ENCODE results near the gene NALF2.
A peak's percentile ranks its signal among the peaks of the same experiment; 100 is the strongest.

NALF2 gene

DNA sequence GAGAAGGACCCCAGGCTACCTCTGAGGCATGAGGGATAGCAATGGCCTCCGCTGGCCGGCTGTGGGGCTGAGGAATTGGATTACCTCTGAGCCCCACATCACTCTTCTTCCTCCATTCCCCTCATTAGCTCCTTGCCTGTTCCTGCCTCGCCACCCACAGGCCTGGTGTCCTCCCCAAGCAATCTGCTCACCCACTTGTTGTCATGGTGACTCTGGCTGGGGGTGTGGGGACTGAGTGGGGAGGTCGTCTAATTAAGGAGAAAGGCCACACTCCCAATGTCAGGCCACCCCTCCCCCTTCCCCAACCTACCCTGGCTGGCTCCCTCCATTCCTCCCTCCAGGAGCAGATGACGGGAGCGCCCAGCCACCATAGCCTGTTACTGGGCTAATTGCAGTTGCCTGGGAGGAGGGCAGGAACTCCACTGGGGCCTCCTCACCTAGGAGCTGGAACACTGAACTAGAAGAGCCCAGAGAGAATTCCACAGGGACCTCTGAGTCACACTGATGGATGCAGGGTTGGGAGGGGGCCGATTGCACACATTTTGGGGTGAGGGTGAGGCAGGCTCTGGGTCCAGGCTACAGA, 20.7 kb downstream of the NALF2 start:
- no peak for DNase-seq (ENCODE audit: low read depth in 2 of 2)

DNA sequence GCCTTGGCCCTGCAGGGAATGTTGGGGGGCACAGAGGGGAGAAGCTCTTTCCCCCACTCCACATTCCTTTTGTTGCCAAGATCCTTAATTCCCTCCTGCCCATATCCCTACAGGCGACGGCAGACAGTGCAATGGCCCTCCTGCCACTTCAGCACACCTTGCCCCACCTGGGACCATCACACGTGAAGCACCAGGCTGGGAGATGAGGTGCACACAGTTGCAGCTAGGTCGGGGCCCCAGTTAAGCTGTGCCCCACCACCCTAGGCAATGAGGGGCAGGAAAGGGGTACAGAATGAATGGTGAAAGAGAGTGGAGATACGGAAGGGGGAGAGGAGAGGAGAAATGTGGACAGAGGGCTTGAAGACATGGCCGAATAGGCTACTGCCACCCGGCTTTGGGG, 26.2 kb downstream of the NALF2 start:
- no peak for DNase-seq (ENCODE audit: low read depth in 2 of 2)

DNA sequence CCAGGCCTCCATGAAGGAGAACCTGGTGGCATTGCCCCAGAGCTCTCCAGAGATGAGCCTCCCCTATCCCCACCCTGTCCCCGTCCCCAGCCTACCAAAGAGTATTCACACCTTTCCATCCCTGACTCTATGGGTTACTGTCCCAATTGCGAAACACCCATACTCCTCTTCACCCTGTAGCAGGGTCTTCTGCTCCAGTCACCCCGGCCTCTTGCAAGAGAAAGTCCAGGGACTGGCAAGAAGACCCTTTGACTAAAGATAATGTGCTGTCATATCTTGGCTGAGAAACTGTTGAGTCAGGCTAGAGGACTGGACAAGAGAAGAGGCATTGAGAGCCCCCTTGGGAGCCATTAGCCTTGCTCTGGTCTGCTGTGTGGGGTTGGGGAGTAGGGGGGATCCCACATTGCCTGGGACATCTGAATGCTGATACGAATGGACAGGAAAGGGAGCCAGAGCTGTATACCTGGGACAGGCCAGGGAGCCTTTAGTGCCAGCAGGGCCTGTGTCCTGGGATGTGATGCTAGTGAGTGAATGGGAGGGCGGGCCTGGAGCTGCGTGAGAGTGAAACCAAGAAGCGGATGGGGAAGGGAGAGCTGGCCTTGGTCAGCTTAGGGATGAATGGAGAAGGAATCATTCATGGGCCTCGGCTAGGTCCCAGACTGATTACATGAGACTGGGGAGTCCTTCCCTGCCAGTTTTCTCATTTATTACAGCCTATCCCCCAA, 27.1 kb downstream of the NALF2 start:
- no peak for DNase-seq (ENCODE audit: low read depth in 2 of 2)

DNA sequence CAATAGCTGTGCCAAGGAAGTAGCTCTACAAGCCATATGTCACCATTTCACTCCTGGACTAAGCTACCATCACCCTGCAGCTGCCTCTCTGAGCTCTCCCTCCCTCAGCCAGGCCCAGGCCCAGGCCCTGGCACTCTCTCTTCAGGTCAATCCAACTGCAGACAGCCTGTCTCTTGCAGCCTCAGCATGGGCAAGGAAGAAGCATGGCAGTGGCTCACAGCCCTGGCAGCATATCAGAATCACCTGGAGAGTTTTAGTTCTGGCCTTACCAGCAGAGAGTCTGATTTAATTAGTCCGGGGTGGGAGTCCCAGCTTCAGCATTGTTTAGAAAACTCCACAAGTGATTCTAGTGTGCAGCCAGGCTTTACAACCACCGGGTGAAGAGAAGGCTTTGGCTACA, 31.5 kb downstream of the NALF2 start:
- DNase-seq (ENCODE audit: low read depth in 2 of 2): no peak

DNA sequence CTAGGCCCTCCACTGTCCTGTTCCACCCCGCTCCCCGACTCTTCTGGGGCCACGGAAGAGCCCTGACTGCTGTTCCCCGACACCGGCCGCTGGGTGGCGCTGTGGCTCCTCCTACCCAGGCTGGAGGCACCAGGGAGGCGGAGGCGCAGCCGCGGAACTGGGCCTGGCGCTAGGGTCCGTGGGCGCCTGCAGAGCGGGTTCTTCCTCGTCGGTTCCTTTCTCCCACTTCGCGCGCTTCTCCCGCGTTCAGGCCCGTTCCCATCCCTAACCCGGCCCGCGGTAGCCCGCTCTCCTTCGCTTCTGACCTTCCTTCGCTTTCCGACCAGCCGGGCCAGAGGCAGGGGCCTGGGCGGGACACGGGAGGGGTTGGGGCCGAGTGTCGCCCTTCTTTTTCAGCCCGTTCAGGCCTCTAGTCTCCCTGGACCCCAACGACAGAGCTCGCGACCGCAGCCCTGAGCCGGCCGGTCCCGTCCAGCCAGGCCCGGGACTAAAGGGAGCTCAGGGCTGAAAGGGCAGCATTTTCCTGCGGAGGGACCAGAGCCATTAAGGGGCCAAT, 34.3 kb downstream of the NALF2 start:
- peak; percentile 51 to 64 for DNase-seq (ENCODE audit: low read depth in 2 of 2)

DNA sequence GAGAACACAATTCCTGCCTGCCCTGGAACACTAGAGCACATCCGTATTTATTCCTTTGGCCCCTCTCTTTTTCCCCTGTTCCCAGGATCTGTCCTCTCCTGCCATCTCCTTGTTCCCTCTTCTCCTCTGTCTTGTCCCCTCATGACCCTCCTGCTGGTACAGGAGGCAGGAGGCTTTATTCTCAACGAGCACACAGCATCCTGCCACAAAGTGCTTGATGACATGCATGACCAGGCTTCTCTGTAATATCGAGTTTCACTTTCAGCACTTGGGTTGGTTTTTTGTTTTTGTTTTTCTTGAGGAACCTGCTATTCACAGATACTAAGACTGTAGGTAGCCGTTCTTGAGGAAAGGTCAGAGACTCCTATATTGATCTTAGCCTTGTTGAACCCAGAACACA, 35.3 kb downstream of the NALF2 start:
- no peak for DNase-seq (ENCODE audit: low read depth in 2 of 2)

DNA sequence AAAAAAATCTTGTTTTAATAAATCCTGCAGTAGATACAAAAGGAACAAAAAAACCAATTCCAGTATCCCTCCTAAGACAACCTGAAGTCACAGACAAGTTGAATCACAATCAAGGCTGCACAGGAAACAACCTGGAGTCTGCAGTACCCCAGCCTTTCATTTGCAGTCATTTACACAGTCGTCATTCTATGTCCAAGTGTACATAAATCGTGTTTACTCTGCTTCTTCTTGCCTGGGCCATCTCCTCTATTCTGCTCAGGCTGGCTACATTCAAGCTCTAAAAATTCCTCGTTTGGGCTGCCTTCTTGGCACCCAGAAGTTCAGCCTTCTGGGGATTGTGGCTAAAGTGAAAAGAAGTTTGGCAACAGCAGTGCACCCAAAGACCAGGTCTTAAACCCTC, 37.8 kb downstream of the NALF2 start:
- DNase-seq (ENCODE audit: low read depth in 2 of 2): no peak

DNA sequence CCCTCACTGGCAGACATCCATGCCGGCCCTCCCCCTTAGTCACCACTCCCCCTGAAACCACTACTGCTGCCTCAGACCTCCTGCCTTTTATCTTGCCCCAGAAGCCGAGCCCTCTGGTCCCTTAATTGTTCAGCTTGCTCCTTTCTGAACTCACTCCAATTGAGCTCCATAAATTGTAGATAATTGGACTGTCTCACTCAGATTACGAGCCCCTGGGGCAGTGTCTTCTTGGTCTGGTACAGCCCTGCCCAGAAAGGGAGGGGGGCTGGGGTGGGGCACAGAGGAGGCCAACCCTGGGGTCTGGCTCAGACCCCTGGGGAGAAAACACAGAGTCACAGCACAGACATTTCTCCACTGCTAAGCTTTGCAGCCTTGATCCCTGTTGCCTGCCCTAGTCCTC, 39.4 kb downstream of the NALF2 start:
- DNase-seq (ENCODE audit: low read depth in 2 of 2): no peak

DNA sequence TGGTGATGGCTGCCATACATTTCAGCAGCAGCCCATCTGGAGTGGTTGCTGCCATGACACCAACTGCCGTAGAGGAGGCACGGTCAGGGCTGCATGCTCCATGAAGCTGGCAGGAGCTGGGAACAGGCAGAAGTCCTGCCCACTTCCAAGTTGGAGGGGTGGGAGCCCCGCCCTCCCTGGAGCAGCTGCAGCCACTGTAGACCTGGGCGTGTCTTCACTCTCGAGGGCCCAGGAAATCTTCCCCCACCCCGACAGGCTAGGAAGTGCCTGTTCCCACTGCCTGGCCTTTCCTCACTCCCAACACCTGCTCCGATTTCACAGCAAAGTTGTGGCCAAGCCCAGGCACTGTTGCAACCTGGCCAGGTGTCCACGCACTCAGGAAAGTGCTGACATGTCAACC, 42.3 kb downstream of the NALF2 start:
- DNase-seq (ENCODE audit: low read depth in 2 of 2): no peak

DNA sequence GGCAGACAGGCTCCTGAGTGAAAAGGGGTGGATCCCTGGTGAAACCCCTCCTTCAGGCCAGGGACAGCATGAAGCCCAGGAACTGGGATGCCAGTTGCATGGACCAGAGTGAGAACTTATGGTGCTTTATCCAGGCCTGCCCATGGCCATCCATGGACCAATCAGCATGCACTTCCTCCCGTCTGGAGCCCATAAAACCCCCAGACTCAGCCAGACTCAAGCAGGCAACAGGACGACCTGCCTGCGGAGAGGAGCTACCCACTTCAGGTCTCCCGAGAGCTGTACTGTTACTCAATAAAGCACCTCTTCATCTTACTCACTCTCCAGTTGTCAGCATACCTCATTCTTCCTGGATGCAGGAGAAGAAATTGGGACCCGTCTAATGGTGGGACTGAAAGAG, 42.9 kb downstream of the NALF2 start:
- no peak for DNase-seq (ENCODE audit: low read depth in 2 of 2)

DNA sequence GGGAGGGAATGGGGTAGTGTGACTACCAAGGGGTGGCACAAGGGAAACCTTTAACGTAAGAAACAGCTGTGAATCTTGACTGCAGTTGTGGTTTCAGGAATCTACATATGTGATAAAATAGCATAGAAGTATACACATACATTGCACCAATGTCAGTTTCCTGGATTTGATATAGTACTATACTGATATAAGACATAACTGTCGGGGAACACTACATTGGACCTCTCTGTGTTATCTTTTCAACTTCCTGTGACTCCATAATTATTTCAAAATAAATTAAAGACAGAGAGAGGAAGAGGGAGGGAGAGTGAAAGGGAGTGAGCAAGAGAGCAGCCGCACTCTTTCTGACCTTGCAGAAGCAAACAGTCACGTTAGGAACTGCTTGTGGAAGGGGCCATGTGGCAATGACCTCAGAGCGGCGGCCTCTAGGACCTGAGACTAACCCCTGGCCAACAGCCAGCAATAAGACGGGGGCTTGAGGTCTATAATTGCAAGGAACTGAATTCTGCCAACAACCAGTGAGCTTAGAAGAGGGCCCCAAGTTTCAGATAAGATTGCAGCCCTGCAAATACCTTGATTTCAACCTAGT, 47.4 kb downstream of the NALF2 start:
- no peak for DNase-seq (ENCODE audit: low read depth in 2 of 2)

DNA sequence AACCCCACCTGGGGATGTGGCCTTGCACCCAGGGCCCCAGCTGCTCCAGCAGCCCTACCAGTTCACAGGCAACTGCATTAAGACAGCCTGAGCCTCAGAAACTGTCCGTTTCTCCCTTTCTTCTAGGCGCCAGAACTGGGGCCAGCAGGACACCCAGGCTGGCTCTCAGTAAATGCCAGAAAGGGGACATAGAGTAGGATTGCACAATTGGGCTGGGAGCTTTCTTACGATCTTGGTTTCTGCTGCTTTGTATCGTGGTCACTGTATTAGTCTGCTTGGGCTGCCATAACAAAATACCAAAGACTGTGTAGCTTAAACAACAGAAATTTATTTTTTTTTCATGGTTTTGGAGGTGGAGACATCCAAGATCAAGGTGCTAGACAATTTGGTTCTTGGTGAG, 48.4 kb downstream of the NALF2 start:
- no peak for DNase-seq (ENCODE audit: low read depth in 2 of 2)

Data from stimulated activated CD4-positive, alpha-beta T cell treated with anti-CD3 and anti-CD28 coated beads, Interleukin-15, amount 100 ng/mL, for 48 hours (primary cell).